Astrocyte (in vitro differentiated cells and primary cell): ENCODE data around the gene CRY2. TPM values are rescaled to one million over a fixed set of nuclear protein-coding genes. Genes with fewer than 3 reads are reported as not detected.

Experiments
- DNase-seq: peaks from one replicate; pipeline ENCODE4 v3.0.0-alpha.2; 2010; ENCODE audit warnings: low read depth
- FAIRE-seq: peaks from 2 replicates; lab custom pipeline; 2011; peaks lifted over from hg19 to GRCh38; lab: Jason Lieb, UNC
- H2AFZ ChIP-seq: 2 replicates; pipeline ENCODE4 v1.6.0; 2012; ENCODE audit warnings: low read depth, low read length, inconsistent platforms
- H3K27ac ChIP-seq: 2 replicates; pipeline ENCODE4 v1.5.1; 2011; ENCODE audit warnings: low read depth, low read length, inconsistent platforms
- H3K27me3 ChIP-seq: 2 replicates; pipeline ENCODE4 v1.6.0; 2011; ENCODE audit warnings: low read length, inconsistent platforms; ENCODE audit not compliant: insufficient read depth
- H3K36me3 ChIP-seq: 2 replicates; pipeline ENCODE4 v1.5.1; 2011; ENCODE audit warnings: low read length, inconsistent platforms; ENCODE audit not compliant: insufficient read depth
- H3K4me1 ChIP-seq: 2 replicates; pipeline ENCODE4 v1.5.1; 2011; ENCODE audit warnings: low read length, inconsistent platforms; ENCODE audit not compliant: insufficient read depth
- H3K4me2 ChIP-seq: 2 replicates; pipeline ENCODE4 v1.6.0; 2012; ENCODE audit warnings: low read length, inconsistent platforms
- H3K4me3 ChIP-seq: 2 replicates; pipeline ENCODE4 v1.5.1; 2011; ENCODE audit warnings: low read depth, mild to moderate bottlenecking, low read length, inconsistent platforms; ENCODE audit not compliant: insufficient read depth
- H3K79me2 ChIP-seq: 2 replicates; pipeline ENCODE4 v1.6.0; 2012; ENCODE audit warnings: mild to moderate bottlenecking, low read length, inconsistent platforms; ENCODE audit not compliant: insufficient read depth
- H3K9ac ChIP-seq: 2 replicates; pipeline ENCODE4 v1.6.0; 2012; ENCODE audit warnings: mild to moderate bottlenecking, low read length, inconsistent platforms
- H3K9me3 ChIP-seq: 2 replicates; pipeline ENCODE4 v1.5.1; 2012; ENCODE audit warnings: low read depth, mild to moderate bottlenecking, low read length, inconsistent platforms; ENCODE audit not compliant: insufficient read depth
- H4K20me1 ChIP-seq: 2 replicates; pipeline ENCODE4 v1.6.0; 2012; ENCODE audit warnings: low read length, inconsistent platforms; ENCODE audit not compliant: insufficient read depth
- H3K27ac Mint-ChIP-seq: one replicate; pipeline ENCODE4 v1.8.0; 2021; ENCODE audit warnings: mild to moderate bottlenecking, mixed read lengths; ENCODE audit not compliant: unreplicated experiment
- H3K27me3 Mint-ChIP-seq: one replicate; pipeline ENCODE4 v1.8.0; 2021; ENCODE audit warnings: low read depth, mixed read lengths; ENCODE audit not compliant: unreplicated experiment
- H3K36me3 Mint-ChIP-seq: one replicate; pipeline ENCODE4 v1.8.0; 2021; ENCODE audit warnings: low read depth, mixed read lengths; ENCODE audit not compliant: unreplicated experiment
- H3K4me1 Mint-ChIP-seq: one replicate; pipeline ENCODE4 v1.8.0; 2021; ENCODE audit warnings: low read depth, mixed read lengths; ENCODE audit not compliant: unreplicated experiment
- H3K4me3 Mint-ChIP-seq: one replicate; pipeline ENCODE4 v1.8.0; 2021; ENCODE audit warnings: mild to moderate bottlenecking, moderate library complexity, mixed read lengths; ENCODE audit not compliant: unreplicated experiment
- H3K9me3 Mint-ChIP-seq: one replicate; pipeline ENCODE4 v1.8.0; 2021; ENCODE audit warnings: mild to moderate bottlenecking, mixed read lengths; ENCODE audit not compliant: unreplicated experiment
- EZH2 ChIP-seq: IDR thresholded peaks from 2 replicates; pipeline ENCODE4 v1.6.1; 2012; ENCODE audit warnings: mild to moderate bottlenecking, low read length, inconsistent platforms; ENCODE audit not compliant: insufficient read depth
- total RNA-seq: library from RNA; stranded (reverse); gene quantifications from 2 replicates; pipeline ENCODE4 v1.2.1, GENCODE V29; 2021
- TF ChIP-seq, protein P1 (sequence below): IDR thresholded peaks from 2 replicates; pipeline ENCODE4 v1.5.1; 2011; ENCODE audit warnings: low read depth, mild to moderate bottlenecking, inconsistent platforms, low read length, moderate library complexity; ENCODE audit not compliant: insufficient read depth

CRY2 gene
- total RNA-seq, 1 donor from 2014 or later, result 16.9 TPM

DNA sequence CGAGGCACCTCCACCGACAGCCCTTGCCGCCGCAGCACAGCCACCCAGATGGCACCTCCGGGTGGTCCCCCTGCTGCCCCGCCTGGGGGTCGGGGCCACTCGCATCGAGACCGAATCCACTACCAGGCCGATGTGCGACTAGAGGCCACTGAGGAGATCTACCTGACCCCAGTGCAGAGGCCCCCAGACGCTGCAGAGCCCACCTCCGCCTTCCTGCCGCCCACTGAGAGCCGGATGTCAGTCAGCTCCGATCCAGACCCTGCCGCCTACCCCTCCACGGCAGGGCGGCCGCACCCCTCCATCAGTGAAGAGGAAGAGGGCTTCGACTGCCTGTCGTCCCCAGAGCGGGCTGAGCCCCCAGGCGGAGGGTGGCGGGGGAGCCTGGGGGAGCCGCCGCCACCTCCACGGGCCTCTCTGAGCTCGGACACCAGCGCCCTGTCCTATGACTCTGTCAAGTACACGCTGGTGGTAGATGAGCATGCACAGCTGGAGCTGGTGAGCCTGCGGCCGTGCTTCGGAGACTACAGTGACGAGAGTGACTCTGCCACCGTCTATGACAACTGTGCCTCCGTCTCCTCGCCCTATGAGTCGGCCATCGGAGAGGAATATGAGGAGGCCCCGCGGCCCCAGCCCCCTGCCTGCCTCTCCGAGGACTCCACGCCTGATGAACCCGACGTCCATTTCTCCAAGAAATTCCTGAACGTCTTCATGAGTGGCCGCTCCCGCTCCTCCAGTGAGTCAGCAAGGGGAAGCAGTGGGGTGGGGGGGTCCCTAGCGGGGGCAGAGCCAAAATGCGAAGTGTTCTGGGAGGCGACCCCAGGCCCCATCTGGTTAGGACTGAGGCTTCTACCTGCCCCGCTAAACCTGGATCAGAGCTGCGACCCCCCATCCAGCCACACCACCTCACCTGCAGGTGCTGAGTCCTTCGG, 55.4 kb downstream of the CRY2 start:
- no peak for DNase-seq
- Histone ChIP-seq H3K79me2 (no peaks in the 10 kb centered on the region), H3K36me3 (no peaks in the 10 kb centered on the region), H3K9me3 (no peaks in the 10 kb centered on the region), H3K27ac (no peak overlapping the region), H2AFZ (no peak overlapping the region), H3K27me3 (no peaks in the 10 kb centered on the region), H3K9ac (no peak overlapping the region), H3K4me2 (no peak overlapping the region), H3K4me3 (no peak overlapping the region), H4K20me1 (peaks cover 14% of the 10 kb centered on the region), H3K4me1 (peaks cover 18% of the 10 kb centered on the region)
- peaks cover 5% of the 10 kb centered on the region for H3K36me3 Mint-ChIP-seq
- peaks cover 2% of the 10 kb centered on the region for H3K9me3 Mint-ChIP-seq
- peaks cover 2% of the 10 kb centered on the region for H3K27me3 Mint-ChIP-seq
- H3K27ac Mint-ChIP-seq, result no peak overlapping the region
- no peak overlapping the region for H3K4me3 Mint-ChIP-seq
- no peak for FAIRE-seq
- TF ChIP-seq EZH2, result no peak
- TF ChIP-seq, protein P1, sequence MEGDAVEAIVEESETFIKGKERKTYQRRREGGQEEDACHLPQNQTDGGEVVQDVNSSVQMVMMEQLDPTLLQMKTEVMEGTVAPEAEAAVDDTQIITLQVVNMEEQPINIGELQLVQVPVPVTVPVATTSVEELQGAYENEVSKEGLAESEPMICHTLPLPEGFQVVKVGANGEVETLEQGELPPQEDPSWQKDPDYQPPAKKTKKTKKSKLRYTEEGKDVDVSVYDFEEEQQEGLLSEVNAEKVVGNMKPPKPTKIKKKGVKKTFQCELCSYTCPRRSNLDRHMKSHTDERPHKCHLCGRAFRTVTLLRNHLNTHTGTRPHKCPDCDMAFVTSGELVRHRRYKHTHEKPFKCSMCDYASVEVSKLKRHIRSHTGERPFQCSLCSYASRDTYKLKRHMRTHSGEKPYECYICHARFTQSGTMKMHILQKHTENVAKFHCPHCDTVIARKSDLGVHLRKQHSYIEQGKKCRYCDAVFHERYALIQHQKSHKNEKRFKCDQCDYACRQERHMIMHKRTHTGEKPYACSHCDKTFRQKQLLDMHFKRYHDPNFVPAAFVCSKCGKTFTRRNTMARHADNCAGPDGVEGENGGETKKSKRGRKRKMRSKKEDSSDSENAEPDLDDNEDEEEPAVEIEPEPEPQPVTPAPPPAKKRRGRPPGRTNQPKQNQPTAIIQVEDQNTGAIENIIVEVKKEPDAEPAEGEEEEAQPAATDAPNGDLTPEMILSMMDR, result no peak
- peaks cover 6% of the 10 kb centered on the region for H3K4me1 Mint-ChIP-seq

DNA sequence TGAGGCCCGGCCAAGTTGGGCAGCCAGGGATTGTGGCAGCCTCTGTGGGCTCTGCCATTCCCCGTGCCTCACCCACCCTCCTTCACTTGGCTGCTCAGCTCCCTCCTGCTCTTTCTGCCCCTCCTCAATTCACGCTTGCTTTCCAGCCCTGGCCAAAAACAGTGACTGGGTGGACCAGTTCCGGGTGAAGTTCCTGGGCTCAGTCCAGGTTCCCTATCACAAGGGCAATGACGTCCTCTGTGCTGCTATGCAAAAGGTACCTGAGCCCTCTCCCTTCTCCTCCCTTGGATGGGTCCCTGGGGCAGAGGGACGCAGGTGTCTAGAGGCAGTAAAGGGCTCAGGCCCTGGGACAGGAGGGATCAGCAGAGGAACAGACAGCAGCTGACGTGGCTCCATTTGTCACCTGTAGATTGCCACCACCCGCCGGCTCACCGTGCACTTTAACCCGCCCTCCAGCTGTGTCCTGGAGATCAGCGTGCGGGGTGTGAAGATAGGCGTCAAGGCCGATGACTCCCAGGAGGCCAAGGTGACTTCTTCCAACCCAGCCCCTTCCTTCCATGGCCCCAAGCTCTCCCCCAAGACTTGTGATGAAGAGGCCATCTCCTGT, 57.1 kb downstream of the CRY2 start:
- H3K4me2 ChIP-seq, result no peak overlapping the region
- FAIRE-seq, result no peak
- no peak overlapping the region for H3K27ac Mint-ChIP-seq
- TF ChIP-seq, protein P1, result no peak
- TF ChIP-seq EZH2, result no peak
- no peaks in the 10 kb centered on the region for H3K9me3 ChIP-seq
- H4K20me1 ChIP-seq, result peaks cover 23% of the 10 kb centered on the region
- H3K4me1 ChIP-seq, result peaks cover 12% of the 10 kb centered on the region
- H2AFZ ChIP-seq, result no peak overlapping the region
- no peaks in the 10 kb centered on the region for H3K27me3 Mint-ChIP-seq
- no peaks in the 10 kb centered on the region for H3K36me3 ChIP-seq
- no peak overlapping the region for H3K4me3 ChIP-seq
- DNase-seq, result no peak
- H3K9ac ChIP-seq, result no peak overlapping the region
- no peaks in the 10 kb centered on the region for H3K27me3 ChIP-seq
- no peak overlapping the region for H3K4me3 Mint-ChIP-seq
- peaks cover 10% of the 10 kb centered on the region for H3K36me3 Mint-ChIP-seq
- H3K4me1 Mint-ChIP-seq, result peaks cover 6% of the 10 kb centered on the region
- H3K27ac ChIP-seq, result no peak overlapping the region
- peaks cover 2% of the 10 kb centered on the region for H3K9me3 Mint-ChIP-seq
- no peaks in the 10 kb centered on the region for H3K79me2 ChIP-seq
